HepG2 (cell line): ENCODE data around the gene ABCA2. TPM values are rescaled to one million over a fixed set of nuclear protein-coding genes. Genes with fewer than 3 reads are reported as not detected.
A peak's percentile ranks its signal among the peaks of the same experiment; 100 is the strongest.

ENCODE experiments used
- BHLHE40 ChIP-seq: IDR thresholded peaks from 2 replicates; pipeline ENCODE4 v1.6.1; 2011; ENCODE audit warnings: low read length, improper control_type of control experiment
- BRCA1 ChIP-seq: sonication (generic); formaldehyde crosslinking; IDR thresholded peaks from 2 replicates; pipeline ENCODE4 v1.4.0; 2020; ENCODE audit warnings: missing genetic modification reagents
- DNMT3B ChIP-seq: conservative IDR thresholded peaks from 2 replicates; pipeline ENCODE4 v1.6.1; 2016; ENCODE audit warnings: missing biosample characterization, control low read depth
- HNRNPLL ChIP-seq: fragments of 200-400 bp; formaldehyde crosslinking; IDR thresholded peaks from 2 replicates; pipeline ENCODE4 v1.6.1; 2017; ENCODE audit warnings: mild to moderate bottlenecking, low read depth, low read length; ENCODE audit not compliant: poor library complexity, severe bottlenecking
- KLF9 ChIP-seq: IDR thresholded peaks from 2 replicates; pipeline ENCODE4 v1.6.1; 2016; ENCODE audit warnings: low read depth
- MAFF ChIP-seq: IDR thresholded peaks from 2 replicates; pipeline ENCODE4 v1.6.1; 2011; ENCODE audit warnings: low read depth, low read length, improper control_type of control experiment
- MBD4 ChIP-seq: IDR thresholded peaks from 2 replicates; pipeline ENCODE4 v1.6.1; 2012; ENCODE audit warnings: low read length, inconsistent platforms, borderline replicate concordance
- NAIF1 ChIP-seq: sonication (generic); formaldehyde crosslinking; IDR thresholded peaks from 2 replicates; pipeline ENCODE4 v1.5.0; 2020; ENCODE audit warnings: mild to moderate bottlenecking, missing genetic modification reagents, borderline replicate concordance
- NCOR1 ChIP-seq: fragments of 200-600 bp; sonication (generic); IDR thresholded peaks from 2 replicates; pipeline ENCODE4 v1.7.0; 2017; ENCODE audit warnings: antibody characterized with exemption, low read length, borderline replicate concordance
- SOX6 ChIP-seq, 2 experiments: fragments of 450-650 bp in 1 of 2; sonication (generic) in 1 of 2; formaldehyde crosslinking in 1 of 2; IDR thresholded peaks; 2 replicates each; pipeline versions ENCODE4 v1.4.0 to v1.6.1; 2017 to 2020; ENCODE audit warnings: antibody characterized with exemption in 1 of 2, mild to moderate bottlenecking in 1 of 2, missing genetic modification reagents in 1 of 2
- TBX3 ChIP-seq: fragments of 450-650 bp; IDR thresholded peaks from 2 replicates; pipeline ENCODE4 v1.6.1; 2017; ENCODE audit warnings: antibody characterized with exemption, mild to moderate bottlenecking, inconsistent platforms, borderline replicate concordance
- U2AF2 ChIP-seq: fragments of 200-400 bp; formaldehyde crosslinking; IDR thresholded peaks from 2 replicates; pipeline ENCODE4 v1.6.1; 2017; ENCODE audit warnings: low read depth, mild to moderate bottlenecking, low read length
- ZNF430 ChIP-seq: sonication (generic); formaldehyde crosslinking; IDR thresholded peaks from 2 replicates; pipeline ENCODE4 v1.9.0; 2021; ENCODE audit warnings: mild to moderate bottlenecking, missing genetic modification reagents
- ZNF468 ChIP-seq: sonication (generic); formaldehyde crosslinking; IDR thresholded peaks from 2 replicates; pipeline ENCODE4 v1.8.0; 2022; ENCODE audit warnings: mild to moderate bottlenecking, moderate library complexity, missing genetic modification reagents
- ZNF563 ChIP-seq: sonication (generic); formaldehyde crosslinking; IDR thresholded peaks from 2 replicates; pipeline ENCODE4 v1.8.0; 2022; ENCODE audit warnings: mild to moderate bottlenecking, moderate library complexity, missing genetic modification reagents
- ZNF614 ChIP-seq: IDR thresholded peaks from 2 replicates; pipeline ENCODE4 v1.6.1; 2018; ENCODE audit warnings: missing biosample characterization, missing genetic modification reagents, inconsistent platforms, borderline replicate concordance
- ZNF782 ChIP-seq: sonication (generic); formaldehyde crosslinking; IDR thresholded peaks from 2 replicates; pipeline ENCODE4 v1.4.0; 2020; ENCODE audit warnings: missing genetic modification reagents, mild to moderate bottlenecking, borderline replicate concordance
- polyA plus RNA-seq, 8 experiments: library from polyadenylated mRNA; depleted of rRNA in 3 of 8; stranded (reverse) in 7 of 8; unstranded in 1 of 8; fragments of >200 nt; fragmentation: Illumina TruSeq in 4 of 8; extraction: Trizol in 4 of 8; gene quantifications; 2 replicates each; pipeline versions ENCODE4 v1.2.1 to v1.2.3, GENCODE V29; 2011 to 2016; ENCODE audit warnings: low read depth in 4 of 8, missing spikeins in 1 of 8, mixed read lengths in 1 of 8; ENCODE audit not compliant: insufficient read depth in 1 of 8
- total RNA-seq, 5 experiments: library from RNA; depleted of rRNA; stranded (reverse); fragments of >200 nt; fragmentation: Illumina TruSeq; extraction: Trizol; gene quantifications; 2 replicates each; pipeline ENCODE4 v1.2.3, GENCODE V29; 2016; ENCODE audit warnings: low read depth in 1 of 5
- TF ChIP-seq, protein P1 (sequence below): sonication (generic); formaldehyde crosslinking; IDR thresholded peaks from 2 replicates; pipeline ENCODE4 v1.5.1; 2020; ENCODE audit warnings: missing genetic modification reagents, mild to moderate bottlenecking, borderline replicate concordance
- TF ChIP-seq, protein P2 (sequence below): sonication (generic); formaldehyde crosslinking; IDR thresholded peaks from 2 replicates; pipeline ENCODE4 v1.4.0; 2020; ENCODE audit warnings: missing genetic modification reagents
- TF ChIP-seq, protein P3 (sequence below): sonication (generic); formaldehyde crosslinking; IDR thresholded peaks from 2 replicates; pipeline ENCODE4 v1.5.0; 2020; ENCODE audit warnings: mild to moderate bottlenecking, missing genetic modification reagents, moderate library complexity
- TF ChIP-seq, protein P4 (sequence below): sonication (generic); formaldehyde crosslinking; IDR thresholded peaks from 2 replicates; pipeline ENCODE4 v1.4.0; 2020; ENCODE audit warnings: mild to moderate bottlenecking, missing genetic modification reagents
- TF ChIP-seq, protein P5 (sequence below): sonication (generic); formaldehyde crosslinking; IDR thresholded peaks from 2 replicates; pipeline ENCODE4 v1.4.0; 2020; ENCODE audit warnings: missing genetic modification reagents

Gene ABCA2
- total and polyA plus RNA-seq, 2 of the 13 experiments (the other 11 are each of a cell fraction or from before 2014, with no cell fraction given): 2.9 to 19.2 TPM

DNA sequence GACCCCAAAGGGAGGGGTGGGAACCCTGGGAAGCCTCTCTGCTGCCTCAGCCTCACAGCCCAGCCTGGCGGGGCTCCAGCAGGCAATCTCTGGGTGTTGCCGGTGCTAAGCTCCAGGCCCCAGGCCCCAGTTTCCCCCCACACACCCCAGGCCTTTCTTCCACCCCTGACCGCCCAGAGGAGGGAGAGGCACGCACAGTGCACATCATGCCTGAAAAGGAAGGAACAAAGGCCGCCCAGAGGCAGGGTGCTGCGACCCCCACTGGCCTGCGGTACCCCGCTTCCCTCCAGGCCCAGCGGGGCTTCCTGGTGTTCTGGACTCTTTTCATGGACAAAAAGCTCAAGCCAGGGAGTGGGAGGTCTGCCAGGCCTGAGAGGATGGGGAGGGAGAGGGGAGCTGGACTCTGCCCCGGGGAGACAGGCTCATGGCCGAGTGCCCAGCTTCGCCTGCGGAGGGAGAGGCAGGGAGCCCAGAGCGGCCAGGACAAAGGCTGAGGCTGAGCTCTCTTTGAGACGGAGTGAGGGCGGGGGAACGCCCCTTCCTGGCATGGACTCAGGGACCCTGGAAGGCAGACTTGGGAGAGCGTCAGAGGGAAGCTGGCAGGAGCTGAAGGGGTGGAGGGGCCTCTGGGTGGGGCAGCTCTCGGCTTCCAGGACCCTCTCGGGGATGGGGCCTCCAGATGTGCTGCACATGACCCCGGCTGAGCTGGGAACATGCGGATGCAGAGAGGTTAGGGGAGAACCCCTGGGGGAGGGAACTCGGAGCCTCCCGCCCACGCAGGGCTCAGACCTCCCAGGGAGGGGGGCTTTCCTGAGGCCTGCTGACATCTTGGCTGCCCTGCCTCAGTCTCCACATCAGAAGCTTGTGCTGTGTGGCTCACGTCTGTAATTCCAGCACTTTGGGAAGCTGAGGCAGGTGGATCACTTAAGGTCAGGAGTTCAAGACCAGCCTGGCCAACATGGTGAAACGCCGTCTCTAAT lies 27.6 kb upstream of the ABCA2 start (continued):
- TF ChIP-seq, protein P1, sequence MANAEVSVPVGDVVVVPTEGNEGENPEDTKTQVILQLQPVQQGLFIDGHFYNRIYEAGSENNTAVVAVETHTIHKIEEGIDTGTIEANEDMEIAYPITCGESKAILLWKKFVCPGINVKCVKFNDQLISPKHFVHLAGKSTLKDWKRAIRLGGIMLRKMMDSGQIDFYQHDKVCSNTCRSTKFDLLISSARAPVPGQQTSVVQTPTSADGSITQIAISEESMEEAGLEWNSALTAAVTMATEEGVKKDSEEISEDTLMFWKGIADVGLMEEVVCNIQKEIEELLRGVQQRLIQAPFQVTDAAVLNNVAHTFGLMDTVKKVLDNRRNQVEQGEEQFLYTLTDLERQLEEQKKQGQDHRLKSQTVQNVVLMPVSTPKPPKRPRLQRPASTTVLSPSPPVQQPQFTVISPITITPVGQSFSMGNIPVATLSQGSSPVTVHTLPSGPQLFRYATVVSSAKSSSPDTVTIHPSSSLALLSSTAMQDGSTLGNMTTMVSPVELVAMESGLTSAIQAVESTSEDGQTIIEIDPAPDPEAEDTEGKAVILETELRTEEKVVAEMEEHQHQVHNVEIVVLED: peak; percentile 36; the same call in 1 of the 2 replicates
- peak; percentile 14; the same call in 1 of the 2 replicates for TF ChIP-seq KLF9 (CRISPR knock-in tag)
- TF ChIP-seq NAIF1 (CRISPR knock-in tag): no peak
- no peak for TF ChIP-seq ZNF563 (CRISPR knock-in tag)
- no peak for TF ChIP-seq ZNF782 (CRISPR knock-in tag)
- no peak for TF ChIP-seq BRCA1 (CRISPR knock-in tag)
- TF ChIP-seq, protein P2, sequence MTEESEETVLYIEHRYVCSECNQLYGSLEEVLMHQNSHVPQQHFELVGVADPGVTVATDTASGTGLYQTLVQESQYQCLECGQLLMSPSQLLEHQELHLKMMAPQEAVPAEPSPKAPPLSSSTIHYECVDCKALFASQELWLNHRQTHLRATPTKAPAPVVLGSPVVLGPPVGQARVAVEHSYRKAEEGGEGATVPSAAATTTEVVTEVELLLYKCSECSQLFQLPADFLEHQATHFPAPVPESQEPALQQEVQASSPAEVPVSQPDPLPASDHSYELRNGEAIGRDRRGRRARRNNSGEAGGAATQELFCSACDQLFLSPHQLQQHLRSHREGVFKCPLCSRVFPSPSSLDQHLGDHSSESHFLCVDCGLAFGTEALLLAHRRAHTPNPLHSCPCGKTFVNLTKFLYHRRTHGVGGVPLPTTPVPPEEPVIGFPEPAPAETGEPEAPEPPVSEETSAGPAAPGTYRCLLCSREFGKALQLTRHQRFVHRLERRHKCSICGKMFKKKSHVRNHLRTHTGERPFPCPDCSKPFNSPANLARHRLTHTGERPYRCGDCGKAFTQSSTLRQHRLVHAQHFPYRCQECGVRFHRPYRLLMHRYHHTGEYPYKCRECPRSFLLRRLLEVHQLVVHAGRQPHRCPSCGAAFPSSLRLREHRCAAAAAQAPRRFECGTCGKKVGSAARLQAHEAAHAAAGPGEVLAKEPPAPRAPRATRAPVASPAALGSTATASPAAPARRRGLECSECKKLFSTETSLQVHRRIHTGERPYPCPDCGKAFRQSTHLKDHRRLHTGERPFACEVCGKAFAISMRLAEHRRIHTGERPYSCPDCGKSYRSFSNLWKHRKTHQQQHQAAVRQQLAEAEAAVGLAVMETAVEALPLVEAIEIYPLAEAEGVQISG (CRISPR knock-in tag): peak; percentile 68
- TF ChIP-seq, protein P3, sequence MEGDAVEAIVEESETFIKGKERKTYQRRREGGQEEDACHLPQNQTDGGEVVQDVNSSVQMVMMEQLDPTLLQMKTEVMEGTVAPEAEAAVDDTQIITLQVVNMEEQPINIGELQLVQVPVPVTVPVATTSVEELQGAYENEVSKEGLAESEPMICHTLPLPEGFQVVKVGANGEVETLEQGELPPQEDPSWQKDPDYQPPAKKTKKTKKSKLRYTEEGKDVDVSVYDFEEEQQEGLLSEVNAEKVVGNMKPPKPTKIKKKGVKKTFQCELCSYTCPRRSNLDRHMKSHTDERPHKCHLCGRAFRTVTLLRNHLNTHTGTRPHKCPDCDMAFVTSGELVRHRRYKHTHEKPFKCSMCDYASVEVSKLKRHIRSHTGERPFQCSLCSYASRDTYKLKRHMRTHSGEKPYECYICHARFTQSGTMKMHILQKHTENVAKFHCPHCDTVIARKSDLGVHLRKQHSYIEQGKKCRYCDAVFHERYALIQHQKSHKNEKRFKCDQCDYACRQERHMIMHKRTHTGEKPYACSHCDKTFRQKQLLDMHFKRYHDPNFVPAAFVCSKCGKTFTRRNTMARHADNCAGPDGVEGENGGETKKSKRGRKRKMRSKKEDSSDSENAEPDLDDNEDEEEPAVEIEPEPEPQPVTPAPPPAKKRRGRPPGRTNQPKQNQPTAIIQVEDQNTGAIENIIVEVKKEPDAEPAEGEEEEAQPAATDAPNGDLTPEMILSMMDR: peak; percentile 29
- TF ChIP-seq SOX6 (IDR thresholded peaks at IDR 0.05): no peak
- TF ChIP-seq SOX6 (CRISPR knock-in tag; IDR thresholded peaks at IDR 0.05): peak; percentile 83
- TF ChIP-seq, protein P4, sequence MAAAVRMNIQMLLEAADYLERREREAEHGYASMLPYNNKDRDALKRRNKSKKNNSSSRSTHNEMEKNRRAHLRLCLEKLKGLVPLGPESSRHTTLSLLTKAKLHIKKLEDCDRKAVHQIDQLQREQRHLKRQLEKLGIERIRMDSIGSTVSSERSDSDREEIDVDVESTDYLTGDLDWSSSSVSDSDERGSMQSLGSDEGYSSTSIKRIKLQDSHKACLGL: no peak; the same call in 1 of the 2 replicates
- peak; percentile 88; the same call in 1 of the 2 replicates for TF ChIP-seq ZNF430
- no peak for TF ChIP-seq U2AF2
- peak; percentile 39 for TF ChIP-seq HNRNPLL
- TF ChIP-seq TBX3: no peak
- TF ChIP-seq DNMT3B (CRISPR knock-in tag): no peak
- TF ChIP-seq NCOR1: no peak
- TF ChIP-seq, protein P5, sequence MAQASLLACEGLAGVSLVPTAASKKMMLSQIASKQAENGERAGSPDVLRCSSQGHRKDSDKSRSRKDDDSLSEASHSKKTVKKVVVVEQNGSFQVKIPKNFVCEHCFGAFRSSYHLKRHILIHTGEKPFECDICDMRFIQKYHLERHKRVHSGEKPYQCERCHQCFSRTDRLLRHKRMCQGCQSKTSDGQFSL: 0 out of 2 replicates have a peak, but pooled peaks have one; percentile 22
- no peak for TF ChIP-seq MAFF
- no peak for TF ChIP-seq BHLHE40
- no peak for TF ChIP-seq MBD4
- peak; percentile 36; the same call in 1 of the 2 replicates for TF ChIP-seq ZNF614 (CRISPR knock-in tag)
- TF ChIP-seq ZNF468 (CRISPR knock-in tag): no peak
